Stomach (tissue), 4 donors: ENCODE measurements around the gene INHBA.

Experiments used
- EP300 ChIP-seq: sonication (generic); formaldehyde crosslinking; IDR thresholded peaks from one replicate; pipeline ENCODE4 v1.6.1; 2017; ENCODE audit warnings: antibody characterized with exemption
- POLR2A ChIP-seq, 4 donors: fragments of 450-650 bp; IDR thresholded peaks; one replicate each; pipeline ENCODE4 v1.6.1; 2016; ENCODE audit warnings: antibody characterized with exemption in 4 of 4, control low read depth in 2 of 4, mild to moderate bottlenecking in 1 of 4, moderate library complexity in 1 of 4
- POLR2AphosphoS5 ChIP-seq, 3 donors: sonication (generic); formaldehyde crosslinking; IDR thresholded peaks; one replicate each; pipeline ENCODE4 v1.6.1; 2016; ENCODE audit warnings: antibody characterized with exemption in 3 of 3
- TF ChIP-seq, protein P1 (sequence below), 7 experiments: fragments of 450-650 bp in 4 of 7; fragments of 200-600 bp in 3 of 7; sonication (generic) in 3 of 7; IDR thresholded peaks; one replicate each; pipeline ENCODE4 v1.5.1; 2016 to 2019; ENCODE audit warnings: antibody characterized with exemption in 7 of 7, control low read depth in 2 of 7, mild to moderate bottlenecking in 1 of 7

DNA sequence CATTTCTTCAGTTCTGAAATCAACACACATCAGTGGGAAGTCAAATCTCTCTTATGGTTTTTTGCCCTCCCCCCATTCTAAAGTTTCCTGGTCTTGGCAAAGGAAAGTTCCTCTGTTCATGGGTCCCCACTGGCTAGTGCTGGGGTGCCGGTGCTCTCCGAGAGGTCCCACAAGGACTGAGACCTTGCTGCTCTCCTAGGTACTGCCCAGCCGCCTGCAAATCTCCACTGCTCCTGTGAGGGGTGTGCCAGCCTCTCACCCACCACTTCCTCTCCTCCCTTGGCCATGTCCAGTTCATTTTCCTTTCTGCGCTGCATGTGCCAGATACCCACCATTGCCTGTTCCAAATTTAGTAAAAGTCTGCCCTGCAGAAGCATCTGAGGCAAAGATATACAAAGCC is 17.2 kb upstream of the INHBA start:
- TF ChIP-seq POLR2AphosphoS5 (IDR thresholded peaks at IDR 0.05) (no peak), EP300 (no peak), POLR2A (IDR thresholded peaks at IDR 0.05) (no peak)
- TF ChIP-seq, protein P1, sequence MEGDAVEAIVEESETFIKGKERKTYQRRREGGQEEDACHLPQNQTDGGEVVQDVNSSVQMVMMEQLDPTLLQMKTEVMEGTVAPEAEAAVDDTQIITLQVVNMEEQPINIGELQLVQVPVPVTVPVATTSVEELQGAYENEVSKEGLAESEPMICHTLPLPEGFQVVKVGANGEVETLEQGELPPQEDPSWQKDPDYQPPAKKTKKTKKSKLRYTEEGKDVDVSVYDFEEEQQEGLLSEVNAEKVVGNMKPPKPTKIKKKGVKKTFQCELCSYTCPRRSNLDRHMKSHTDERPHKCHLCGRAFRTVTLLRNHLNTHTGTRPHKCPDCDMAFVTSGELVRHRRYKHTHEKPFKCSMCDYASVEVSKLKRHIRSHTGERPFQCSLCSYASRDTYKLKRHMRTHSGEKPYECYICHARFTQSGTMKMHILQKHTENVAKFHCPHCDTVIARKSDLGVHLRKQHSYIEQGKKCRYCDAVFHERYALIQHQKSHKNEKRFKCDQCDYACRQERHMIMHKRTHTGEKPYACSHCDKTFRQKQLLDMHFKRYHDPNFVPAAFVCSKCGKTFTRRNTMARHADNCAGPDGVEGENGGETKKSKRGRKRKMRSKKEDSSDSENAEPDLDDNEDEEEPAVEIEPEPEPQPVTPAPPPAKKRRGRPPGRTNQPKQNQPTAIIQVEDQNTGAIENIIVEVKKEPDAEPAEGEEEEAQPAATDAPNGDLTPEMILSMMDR (IDR thresholded peaks at IDR 0.05) = no peak
